ENCODE data around the gene TCAP.
A peak's percentile ranks its signal among the peaks of the same experiment; 100 is the strongest.

Gene TCAP

GRCh38 chr17:39664581-39665561 lies at the start of gene TCAP:
Gene TCAP (plus strand): TSS chr17:39665349. CDS start chr17:39665360, 11 bp downstream.
- no peak for FAIRE-seq

GRCh38 chr17:39615434-39615833 lies 49.7 kb upstream of the TCAP start:
- no peak for FAIRE-seq

- FAIRE-seq: no peak
Measured at GRCh38 chr17:39617100-39617445, 48.1 kb upstream of the TCAP start.

DNA sequence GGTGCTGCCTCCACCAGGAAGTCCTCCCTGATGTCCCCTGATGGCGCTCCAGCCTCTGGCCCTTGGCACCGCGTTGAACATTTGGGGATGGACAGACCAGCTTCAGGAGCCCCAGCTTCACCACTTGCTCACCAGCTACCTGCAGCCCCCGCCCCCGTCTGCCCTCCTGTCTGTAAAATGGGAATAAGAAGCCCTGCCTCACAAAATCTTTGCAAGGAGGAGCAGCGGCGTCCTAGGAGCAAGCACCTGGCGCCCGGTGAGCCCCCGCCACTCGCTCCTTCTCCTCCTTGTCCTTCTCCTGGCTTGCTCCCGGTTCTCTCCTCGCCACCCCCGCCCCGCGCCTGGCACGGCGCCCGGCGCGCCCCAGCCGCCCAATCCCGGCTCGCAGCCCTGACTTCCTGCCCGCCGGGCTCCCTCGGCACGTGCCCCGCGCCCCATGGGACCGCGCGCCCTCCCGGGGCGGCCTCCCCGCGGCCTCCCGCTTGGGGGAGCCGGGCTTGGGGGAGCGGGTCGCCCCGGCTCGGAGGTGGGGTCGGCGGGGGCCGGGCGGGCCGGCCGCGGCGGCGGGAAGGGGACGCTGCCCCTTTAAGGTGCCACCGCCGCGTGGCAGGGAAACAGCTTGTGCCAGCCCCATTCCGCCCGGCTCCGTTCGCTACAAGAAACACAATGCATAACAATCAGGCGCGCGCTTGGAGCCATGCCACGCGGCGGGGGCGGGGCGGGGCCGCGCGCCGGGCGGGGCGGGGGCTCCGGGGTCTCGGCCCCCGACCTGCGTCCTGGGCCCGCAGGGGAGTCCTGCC lies 47.5 kb upstream of the TCAP start:
- no peak for FAIRE-seq

DNA sequence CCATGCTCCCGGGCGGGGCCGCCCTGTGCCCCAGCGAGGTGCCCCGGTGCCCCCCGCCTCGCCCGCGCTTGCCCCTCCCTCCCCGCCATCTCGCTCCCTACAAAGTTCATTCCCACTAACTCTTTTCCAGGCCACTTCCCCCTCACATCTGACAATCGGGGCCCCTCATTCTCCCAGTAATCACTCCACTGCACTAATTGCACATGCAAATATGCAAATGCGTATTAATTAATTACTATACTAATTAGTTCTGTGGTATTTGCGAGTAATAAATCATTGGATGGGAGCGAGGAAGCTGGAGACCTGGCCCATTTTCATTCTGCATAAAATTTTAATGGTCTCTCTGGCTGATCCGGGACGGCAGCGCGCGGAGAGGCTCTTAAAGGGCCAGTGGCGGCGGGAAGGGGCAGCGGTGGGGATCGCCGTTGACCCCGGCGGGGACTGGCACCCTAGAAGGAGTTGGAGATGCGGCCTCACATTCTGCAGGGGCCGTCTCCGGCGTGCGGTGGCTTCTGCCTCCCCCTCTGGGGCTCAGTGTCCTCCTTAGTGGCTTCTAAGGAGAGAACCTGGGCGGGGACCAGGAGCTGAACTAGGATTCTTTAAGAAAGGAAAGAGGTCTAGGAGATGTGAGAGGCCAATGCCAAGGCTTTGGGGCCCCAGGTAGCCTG lies 46.8 kb upstream of the TCAP start:
- no peak for FAIRE-seq

GRCh38 chr17:39618956-39619785 lies 46.0 kb upstream of the TCAP start:
- no peak for FAIRE-seq

GRCh38 chr17:39619786-39620101 lies 45.4 kb upstream of the TCAP start:
- no peak for FAIRE-seq

DNA sequence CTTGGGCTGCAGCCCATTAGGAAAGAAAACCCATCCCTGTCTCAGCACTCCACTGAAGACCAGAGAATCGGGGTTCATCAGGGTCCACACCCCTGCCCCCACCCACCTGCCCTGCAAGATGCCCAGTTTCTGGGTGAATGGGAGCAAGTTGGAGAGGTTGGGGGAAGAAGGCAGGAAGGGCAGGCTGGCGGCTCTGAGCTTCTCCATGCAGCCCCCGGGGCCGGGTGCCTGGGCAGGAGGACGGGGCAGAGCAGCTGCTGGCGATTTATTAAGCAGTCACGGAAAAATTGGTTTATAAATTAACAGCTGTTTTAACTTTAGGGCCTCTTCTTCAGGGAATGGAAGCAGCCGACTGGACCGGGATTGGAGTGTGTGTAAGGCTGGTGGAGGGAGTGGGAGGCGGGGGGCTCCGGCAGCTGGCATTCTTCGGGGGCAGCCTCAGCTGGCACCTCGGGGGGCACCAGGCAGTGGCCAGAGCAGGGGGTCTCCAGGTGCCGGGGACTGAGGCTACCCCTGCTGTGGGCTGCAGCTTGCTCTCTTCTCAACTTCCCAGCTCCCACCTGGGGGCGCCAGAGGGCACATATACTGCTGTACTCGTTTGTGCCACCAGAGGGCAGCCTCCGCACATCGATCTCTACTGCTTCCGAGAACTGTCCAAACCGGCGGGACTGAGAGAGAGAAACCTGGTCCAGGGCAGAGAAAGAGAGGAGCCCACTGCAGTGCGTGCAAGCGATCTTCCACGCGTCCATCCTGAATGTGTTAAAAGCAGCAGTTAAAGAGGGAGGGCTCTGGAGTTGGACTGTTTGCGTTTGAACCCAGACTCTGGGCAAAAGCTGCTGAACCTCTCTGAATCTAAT lies 43.4 kb upstream of the TCAP start:
- peak; percentile 71 for FAIRE-seq

DNA sequence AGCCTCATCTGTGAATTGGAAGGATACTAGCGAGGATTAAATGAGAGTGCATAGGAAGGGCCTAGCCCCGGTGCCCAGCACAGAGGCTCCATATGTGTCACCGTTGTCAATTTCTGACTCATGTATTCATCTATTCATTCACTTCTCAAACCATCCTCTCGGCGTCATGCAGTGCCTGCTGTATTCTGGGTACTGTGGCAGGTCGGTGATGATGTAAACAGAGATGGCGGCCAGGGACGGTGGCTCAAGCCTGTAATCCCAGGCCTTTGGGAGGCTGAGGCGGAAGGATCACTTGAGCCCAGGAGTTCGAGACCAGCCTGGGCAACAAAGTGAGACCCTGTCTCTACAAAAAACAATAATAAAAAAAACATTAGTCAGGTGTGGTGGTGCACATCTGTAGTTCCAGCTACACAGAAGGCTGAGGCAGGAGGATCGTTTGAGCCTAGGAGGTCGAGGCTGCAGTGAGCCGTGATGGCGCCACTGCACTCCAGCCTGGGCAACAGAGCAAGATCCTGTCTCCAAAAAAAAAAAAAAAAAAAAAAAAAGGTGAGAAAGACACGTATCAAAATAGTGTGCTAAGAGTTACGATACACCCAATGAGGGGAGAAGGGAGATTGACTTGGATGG lies 42.7 kb upstream of the TCAP start:
- FAIRE-seq: no peak

GRCh38 chr17:39623356-39623950 lies 41.7 kb upstream of the TCAP start:
- FAIRE-seq: peak; percentile 30

DNA sequence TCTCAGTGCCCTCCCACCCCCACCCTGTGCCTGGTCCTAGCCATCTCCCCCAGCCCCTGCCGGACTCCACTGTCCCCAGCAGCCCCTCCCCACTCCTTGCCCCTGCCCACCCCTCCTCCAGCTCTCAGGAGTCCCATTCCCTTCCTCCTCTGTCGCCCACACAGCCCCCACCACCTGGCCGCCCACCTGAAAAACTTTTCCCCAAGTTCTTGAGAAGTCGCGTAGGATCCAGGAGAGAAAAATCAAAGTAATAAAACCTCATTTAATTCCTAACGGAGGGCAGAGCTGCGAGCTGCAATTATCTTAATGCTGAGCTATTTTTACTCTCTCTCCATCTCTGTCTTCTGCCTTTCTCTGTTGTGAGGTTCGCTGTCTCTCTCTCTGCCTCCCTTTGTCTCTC lies 40.8 kb upstream of the TCAP start:
- no peak for FAIRE-seq

- FAIRE-seq: no peak
Measured at GRCh38 chr17:39625198-39625785, 39.9 kb upstream of the TCAP start.

DNA sequence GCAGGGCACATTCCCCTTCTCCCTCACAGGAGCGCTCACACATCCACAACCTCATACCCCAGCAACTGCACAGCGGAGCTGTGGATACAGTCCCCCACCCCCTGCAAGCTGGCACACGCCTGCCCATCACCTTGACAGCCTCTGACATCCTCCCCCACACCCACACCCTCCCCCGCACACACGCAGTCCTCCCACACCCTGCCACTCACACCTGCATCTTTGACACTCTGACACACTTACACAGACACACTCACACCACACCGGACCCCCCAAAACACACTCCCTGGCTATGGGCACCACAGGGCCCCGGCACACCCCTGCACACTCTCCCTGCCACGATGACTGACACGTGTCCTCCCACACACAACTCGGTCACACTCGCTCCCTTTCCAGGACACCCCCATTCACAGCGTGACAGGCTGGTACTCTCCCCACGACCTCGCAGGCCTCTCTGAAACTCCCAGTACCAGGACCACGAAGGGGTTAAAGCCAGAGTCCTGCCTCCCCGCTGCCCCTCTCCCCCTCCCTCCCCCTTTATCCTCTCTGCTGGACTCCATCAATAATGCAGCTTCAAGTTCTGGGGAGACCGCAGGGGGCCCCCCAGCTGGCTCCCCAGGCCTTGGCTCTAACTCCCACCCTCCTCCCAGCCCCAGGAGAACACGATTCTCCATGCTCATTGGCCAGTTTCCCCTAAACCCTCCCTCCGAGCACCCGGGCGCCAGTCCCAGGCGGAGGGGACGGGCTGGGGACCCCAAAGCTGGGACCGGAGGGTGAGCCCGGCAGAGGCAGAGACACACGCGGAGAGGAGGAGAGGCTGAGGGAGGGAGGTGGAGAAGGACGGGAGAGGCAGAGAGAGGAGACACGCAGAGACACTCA lies 38.7 kb upstream of the TCAP start, which contains the start of gene PPP1R1B:
Gene PPP1R1B (plus strand): TSS at position 782 of the 876 bp plus-strand sequence. CDS start 441 bp downstream, outside the sequence.
- FAIRE-seq: no peak

DNA sequence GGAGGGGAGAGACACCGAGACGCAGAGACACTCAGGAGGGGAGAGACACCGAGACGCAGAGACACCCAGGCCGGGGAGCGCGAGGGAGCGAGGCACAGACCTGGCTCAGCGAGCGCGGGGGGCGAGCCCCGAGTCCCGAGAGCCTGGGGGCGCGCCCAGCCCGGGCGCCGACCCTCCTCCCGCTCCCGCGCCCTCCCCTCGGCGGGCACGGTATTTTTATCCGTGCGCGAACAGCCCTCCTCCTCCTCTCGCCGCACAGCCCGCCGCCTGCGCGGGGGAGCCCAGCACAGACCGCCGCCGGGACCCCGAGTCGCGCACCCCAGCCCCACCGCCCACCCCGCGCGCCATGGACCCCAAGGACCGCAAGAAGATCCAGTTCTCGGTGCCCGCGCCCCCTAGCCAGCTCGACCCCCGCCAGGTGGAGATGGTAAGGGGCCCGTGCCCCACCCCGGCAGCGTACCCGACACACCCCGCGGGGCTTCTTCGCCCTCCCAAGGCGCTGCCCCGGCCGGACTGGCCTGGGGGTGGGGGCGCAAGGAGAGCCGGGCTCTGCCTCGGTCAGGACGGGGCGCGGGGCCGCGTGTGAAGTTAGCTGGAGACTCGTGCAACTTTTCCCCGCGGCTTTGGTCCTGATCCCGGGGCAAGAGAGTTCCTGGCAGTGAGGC lies 38.0 kb upstream of the TCAP start:
- FAIRE-seq: no peak

GRCh38 chr17:39627712-39628516 lies 37.2 kb upstream of the TCAP start:
- no peak for FAIRE-seq

DNA sequence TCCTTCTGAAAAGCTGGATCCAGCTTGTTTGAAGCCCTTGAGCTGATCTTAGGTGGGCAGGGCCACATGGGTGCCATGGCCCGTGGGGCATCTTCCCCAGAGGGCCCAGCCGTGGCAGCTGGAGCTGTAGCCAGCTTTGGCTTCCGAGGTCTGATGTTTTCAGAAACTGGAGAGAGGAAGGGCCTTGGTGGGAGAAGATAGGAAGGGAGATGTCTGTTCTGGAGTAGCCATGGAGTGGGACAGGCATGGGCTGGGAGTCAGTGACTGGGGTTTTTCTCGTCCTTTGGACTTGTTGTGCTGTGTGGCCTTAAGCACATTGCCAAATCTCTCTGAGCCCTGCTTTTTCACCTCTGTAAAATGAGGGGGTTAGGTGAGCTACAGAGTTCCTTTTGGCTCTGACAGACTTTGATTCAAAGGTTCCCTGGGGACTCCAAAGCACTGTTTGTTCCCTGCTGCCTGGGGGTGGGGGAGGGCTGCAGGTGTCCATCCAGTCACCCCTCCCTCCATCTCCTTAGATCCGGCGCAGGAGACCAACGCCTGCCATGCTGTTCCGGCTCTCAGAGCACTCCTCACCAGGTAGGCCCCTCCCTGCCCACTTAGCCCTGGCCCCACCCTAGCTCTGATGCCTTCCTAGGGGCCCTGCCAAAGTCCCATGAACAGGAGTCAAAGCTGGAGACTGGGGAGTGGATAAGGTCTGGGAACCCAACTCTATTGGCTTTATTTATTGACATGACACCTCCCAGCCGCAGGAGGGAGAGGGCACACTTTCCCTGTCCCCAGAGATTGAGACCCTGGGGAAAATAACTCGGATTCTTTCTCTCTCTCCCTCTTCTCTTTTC lies 36.3 kb upstream of the TCAP start:
- no peak for FAIRE-seq

DNA sequence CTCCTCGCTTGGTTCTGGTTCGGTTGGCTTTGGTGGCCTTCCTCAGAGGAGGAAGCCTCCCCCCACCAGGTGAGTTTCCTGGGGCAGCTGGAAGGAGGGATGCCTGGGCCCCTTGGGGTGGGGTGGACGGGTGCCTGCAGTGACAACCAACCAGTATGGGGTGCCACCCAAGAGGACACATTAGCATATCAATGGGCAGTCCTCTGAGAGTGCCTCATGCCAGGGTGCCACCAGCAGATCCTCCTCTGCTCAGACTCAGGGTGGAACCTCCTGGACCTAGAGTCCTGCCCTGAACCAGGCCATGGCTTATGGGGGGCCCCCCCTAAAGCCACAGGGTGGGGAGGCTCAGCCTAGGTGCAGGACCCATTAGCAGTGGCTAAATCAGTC lies 35.7 kb upstream of the TCAP start:
- no peak for FAIRE-seq

All from G401.6 (cell line).